NB4 (cell line): ENCODE data around the gene LGR5.
A peak's percentile ranks its signal among the peaks of the same experiment; 100 is the strongest.
"Not testable (repeated sequence)": the region's sequence is repeated elsewhere in the genome, so short reads cannot be mapped to it uniquely, and the experiment has no call there.

Source experiments
- DNase-seq: peaks from one replicate; pipeline ENCODE4 v3.0.0; 2010; ENCODE audit warnings: low read depth
- H3K4me3 ChIP-seq: one replicate; pipeline ENCODE4 v1.5.1; 2011; ENCODE audit warnings: mild to moderate bottlenecking, low read depth, low read length, moderate library complexity
- MYC ChIP-seq: IDR thresholded peaks from 2 replicates; pipeline ENCODE4 v1.6.1; 2011; ENCODE audit warnings: low read depth, low read length
- POLR2A ChIP-seq: IDR thresholded peaks from 2 replicates; pipeline ENCODE4 v1.6.1; 2011; ENCODE audit warnings: mild to moderate bottlenecking; ENCODE audit not compliant: insufficient read length; ENCODE audit errors: extremely low read depth
- TF ChIP-seq, protein P1 (sequence below): IDR thresholded peaks from one replicate; pipeline ENCODE4 v1.5.1; 2012; ENCODE audit warnings: low read depth, low read length
- TF ChIP-seq, protein P2 (sequence below): IDR thresholded peaks from 2 replicates; pipeline ENCODE4 v1.6.1; 2011; ENCODE audit warnings: low read depth, low read length

Gene LGR5

DNA sequence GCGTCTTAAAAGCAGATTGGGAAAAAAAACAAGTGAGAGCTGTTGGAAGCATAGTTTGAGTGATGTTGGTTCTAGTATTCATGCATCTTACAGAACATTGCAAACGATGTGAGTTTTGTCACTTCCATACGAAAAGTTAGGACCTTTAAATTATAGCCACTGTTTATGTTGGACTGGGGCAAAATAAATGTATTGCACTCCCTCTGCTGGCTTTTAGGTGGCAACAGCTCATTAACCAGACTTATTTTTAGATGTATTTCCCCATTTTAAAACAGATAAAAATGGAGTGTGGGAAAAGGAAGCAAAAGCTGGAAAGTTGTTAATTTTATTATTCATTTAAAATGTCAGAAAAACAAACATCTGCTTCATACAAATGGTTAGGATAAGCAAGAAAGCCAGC, 111.9 kb downstream of the LGR5 start:
- no peak overlapping the region for H3K4me3 ChIP-seq
- TF ChIP-seq, protein P1, sequence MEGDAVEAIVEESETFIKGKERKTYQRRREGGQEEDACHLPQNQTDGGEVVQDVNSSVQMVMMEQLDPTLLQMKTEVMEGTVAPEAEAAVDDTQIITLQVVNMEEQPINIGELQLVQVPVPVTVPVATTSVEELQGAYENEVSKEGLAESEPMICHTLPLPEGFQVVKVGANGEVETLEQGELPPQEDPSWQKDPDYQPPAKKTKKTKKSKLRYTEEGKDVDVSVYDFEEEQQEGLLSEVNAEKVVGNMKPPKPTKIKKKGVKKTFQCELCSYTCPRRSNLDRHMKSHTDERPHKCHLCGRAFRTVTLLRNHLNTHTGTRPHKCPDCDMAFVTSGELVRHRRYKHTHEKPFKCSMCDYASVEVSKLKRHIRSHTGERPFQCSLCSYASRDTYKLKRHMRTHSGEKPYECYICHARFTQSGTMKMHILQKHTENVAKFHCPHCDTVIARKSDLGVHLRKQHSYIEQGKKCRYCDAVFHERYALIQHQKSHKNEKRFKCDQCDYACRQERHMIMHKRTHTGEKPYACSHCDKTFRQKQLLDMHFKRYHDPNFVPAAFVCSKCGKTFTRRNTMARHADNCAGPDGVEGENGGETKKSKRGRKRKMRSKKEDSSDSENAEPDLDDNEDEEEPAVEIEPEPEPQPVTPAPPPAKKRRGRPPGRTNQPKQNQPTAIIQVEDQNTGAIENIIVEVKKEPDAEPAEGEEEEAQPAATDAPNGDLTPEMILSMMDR = peak; percentile 50
- TF ChIP-seq MYC = no peak
- TF ChIP-seq POLR2A = no peak
- TF ChIP-seq, protein P2, sequence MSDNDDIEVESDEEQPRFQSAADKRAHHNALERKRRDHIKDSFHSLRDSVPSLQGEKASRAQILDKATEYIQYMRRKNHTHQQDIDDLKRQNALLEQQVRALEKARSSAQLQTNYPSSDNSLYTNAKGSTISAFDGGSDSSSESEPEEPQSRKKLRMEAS = no peak
- DNase-seq = peak; percentile 42

DNA sequence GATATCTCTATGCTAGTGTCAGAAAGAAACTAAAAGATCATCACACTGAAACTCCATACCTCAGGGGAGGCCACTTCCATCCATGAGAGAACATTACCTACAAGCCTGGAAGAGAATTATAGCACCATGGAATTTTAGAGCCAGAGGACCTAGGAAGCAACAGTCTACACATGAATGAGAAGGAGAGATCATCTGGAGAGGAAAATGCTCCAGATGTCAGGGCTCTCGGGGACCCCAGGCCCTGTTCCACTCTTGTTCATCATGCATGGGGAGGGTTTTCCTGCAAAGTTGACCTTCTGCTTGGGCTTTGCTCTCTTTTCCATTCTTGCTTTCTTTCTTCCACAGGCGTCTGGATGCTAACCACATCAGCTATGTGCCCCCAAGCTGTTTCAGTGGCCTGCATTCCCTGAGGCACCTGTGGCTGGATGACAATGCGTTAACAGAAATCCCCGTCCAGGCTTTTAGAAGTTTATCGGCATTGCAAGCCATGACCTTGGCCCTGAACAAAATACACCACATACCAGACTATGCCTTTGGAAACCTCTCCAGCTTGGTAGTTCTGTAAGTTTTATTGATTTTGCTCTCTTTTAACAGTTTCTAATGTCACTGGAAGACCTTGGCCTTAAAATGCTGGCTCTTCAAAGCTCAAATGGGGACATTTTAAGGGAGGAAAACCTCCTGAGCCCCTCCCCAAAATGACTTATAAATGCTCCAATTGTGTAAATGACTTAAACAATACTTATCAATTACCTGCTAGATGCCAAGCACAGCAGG, 113.3 kb downstream of the LGR5 start:
- no peak overlapping the region for H3K4me3 ChIP-seq
- TF ChIP-seq MYC (no peak), POLR2A (no peak)
- TF ChIP-seq, protein P1 = no peak
- TF ChIP-seq, protein P2 = no peak
- no peak for DNase-seq

DNA sequence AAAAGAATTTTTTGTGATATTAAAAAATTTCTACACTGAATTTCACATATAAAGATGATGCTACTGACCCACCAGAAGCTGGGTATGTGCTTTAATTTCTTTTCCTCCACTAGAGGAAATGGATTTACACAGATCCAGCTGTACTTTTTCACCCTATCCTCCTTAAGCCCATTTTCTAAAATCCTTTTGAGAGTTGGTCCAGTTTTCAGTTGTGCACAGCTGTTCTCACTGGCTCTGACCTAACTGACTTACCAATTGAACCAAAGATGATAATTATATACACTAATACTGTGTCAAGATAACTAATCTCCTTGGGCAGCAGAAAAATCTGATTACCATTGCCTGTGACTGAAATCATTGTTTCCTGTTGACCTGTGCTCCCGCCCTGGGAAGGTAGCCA, 115.6 kb downstream of the LGR5 start:
- TF ChIP-seq, protein P1 = no peak
- TF ChIP-seq, protein P2 = no peak
- TF ChIP-seq POLR2A (no peak), MYC (no peak)
- no peak overlapping the region for H3K4me3 ChIP-seq
- no peak for DNase-seq

DNA sequence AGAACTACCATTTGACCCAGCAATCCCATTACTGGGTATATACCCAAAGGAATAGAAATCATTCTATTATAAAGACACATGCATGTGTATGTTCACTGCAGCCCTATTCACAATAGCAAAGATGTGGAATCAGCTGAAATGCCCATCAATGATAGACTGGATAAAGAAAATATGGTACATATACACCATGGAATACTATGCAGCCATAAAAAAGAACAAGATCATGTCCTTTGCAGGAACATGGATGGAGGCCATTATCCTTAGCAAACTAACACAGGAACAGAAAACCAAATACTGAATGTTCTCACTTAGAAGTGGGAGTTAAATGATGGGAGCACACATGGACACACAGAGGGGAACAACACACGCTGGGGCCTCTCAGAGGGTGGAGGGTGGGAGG, 116.2 kb downstream of the LGR5 start:
- not testable (repeated sequence) for H3K4me3 ChIP-seq, DNase-seq

DNA sequence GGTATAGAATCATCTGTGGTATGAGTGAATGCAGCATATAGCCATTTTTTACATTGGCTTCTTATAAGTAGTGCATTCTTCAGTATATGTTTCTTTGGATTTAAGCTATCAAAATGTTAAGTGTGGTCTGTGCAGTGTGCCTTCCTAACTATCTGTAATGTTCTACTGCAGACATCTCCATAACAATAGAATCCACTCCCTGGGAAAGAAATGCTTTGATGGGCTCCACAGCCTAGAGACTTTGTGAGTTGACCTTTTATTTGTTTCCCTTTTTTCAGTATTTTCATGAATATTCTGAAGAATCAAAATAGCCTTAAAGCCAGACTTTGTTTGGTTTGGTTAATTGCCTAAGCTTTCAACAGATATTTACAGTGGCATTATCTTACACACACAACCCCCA, 116.8 kb downstream of the LGR5 start:
- DNase-seq = no peak
- TF ChIP-seq, protein P1 = no peak
- TF ChIP-seq POLR2A (no peak), MYC (no peak)
- TF ChIP-seq, protein P2 = no peak
- H3K4me3 ChIP-seq = no peak overlapping the region

DNA sequence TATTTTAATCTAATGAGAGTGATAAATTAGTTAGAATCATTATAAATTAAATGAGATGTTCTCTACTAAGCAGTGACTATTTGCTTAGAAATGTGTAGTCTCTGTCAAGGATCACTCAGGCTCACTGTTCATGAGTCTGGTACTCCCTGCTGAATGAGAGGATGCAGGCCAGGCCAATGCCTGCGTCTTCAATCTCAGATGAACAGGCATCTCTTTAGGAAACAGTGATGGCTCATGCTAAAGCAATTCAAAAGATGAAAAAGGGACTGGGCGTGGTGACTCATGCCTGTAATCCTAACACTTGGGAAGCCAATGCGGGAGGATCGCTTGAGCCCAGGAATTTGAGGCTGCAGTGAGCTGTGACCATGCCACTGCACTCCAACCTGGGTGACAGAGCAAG, 117.3 kb downstream of the LGR5 start:
- TF ChIP-seq MYC = no peak
- TF ChIP-seq, protein P2 = no peak
- no peak for DNase-seq
- H3K4me3 ChIP-seq = no peak overlapping the region
